GM18867 (cell line): ENCODE measurements around the gene FOXP1.
A peak's percentile ranks its signal among the peaks of the same experiment; 100 is the strongest.

ENCODE experiments used
- ATAC-seq: cut with Tn5 transposase; IDR thresholded peaks from one replicate; pipeline ENCODE4 v1.9.1; 2021; ENCODE audit warnings: mild to moderate bottlenecking, moderate library complexity; ENCODE audit not compliant: unreplicated experiment

Gene FOXP1

DNA sequence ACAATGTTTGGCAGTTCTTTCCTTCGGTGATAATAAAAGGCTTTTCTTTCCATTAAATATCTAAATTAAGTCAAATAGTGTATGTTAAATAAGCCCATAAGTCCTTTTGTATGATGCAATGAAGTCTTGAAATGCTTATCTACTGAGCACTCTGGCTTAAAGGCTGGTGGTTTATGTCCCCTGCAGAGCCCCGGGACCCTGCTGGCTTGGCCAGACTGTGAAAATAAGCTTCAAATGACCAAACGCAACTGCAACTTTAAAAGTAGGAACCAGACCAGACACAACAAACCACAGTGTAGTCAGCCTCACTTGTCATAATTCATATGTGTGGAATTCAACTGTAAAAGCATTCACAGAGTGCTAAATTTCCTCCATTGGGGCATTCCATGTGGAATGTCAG is 72.5 kb downstream of the FOXP1 start:
- ATAC-seq, result no peak

DNA sequence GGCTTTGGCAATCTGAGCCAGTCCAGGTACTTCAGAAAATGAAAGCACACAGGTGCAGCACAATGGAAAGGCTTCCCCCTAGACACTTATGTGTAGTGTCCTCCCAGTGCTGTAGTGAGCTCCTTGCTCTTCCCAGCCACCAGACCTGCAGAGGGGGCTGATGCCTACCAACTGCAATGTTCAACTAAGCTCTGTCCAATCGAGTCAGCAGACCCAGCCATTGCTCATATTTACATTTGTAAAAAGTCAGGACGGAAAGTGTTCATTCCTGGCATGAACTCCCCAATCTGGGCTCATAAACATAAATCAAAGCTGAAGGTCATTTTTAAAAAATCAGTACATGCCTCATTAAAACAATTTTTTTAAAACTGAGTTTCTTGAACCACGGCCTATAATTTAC is 73.0 kb downstream of the FOXP1 start:
- no peak for ATAC-seq

DNA sequence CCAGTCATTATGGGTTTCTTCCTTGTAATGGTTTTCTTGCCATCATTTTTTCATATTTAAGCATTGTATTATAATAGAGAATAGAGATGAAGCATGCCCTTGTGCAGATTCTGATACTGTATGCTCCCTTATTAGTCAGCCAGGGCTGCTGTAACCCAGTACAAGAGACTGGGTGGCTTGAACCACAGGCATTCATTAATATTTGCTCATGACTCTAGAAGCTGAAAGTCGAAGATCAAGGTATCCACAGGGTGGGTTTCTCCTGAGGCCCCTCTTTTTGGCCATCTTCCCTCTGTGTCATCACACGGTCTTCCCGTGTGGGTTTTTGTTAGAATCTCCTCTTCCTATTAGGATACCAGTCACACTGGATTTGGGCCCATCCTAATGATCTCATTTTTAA is 74.5 kb downstream of the FOXP1 start:
- no peak for ATAC-seq

DNA sequence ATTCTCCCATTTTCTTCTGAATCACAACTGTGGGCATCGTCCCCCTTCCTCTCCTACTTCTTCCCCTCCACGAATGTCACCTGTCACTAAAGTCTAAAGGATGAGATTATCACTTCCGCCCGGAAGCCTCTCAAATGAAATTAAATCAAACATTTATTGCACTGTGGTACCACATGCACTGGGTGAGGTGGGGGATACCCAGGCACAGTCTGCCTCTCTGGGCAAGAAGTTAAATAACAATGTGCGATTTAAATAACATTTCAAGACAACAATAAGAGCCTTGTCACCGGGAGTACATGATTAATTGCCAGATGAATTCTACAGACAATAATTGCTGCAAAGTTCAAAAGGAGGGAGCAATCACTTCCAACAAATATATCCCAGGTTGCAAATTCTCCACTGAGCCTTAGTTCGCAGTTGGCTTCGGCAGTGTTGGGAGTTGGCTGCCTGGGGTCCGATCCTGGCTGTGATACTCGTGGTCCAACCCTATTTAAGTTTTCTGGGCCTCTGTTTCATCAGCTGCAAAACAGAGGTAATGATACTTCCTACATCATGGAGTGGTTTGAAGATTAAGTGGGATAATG is 77.7 kb downstream of the FOXP1 start:
- ATAC-seq, result no peak

DNA sequence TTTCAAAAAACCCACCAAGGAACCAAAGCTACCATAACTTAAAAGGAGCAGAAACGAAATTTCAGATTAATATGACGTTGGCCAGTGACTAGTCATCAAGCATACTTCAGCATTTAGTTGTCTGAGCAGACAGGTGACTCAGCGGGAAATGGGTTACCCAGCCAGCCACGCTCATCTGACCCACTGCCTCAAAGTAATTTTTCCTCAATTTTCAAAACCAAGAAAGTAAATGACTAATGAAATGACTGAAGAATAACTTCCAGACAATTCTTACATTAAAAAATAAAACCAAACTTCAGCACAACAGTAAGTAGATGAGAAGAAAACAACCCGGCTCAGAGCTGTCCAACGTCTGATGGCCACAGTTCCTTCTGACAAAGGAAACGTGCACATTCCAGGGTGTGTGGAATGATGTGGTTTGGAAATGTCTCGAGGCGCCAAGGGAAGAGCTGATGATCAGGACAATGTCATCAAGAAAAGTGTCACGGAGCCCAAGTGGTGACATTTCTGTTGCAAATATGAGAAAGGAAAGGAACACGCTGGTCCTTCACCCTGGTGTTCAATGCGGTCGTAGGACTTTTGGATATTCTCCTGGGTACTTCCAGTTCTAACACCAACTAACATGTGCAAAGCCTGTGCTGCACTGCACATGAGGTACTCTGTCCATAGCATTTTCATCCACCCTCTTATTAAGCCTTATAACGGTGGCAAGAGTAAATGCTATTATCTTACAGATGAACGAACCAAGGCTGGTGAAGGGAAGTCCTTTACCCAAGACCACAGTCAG is 79.1 kb downstream of the FOXP1 start:
- no peak for ATAC-seq

DNA sequence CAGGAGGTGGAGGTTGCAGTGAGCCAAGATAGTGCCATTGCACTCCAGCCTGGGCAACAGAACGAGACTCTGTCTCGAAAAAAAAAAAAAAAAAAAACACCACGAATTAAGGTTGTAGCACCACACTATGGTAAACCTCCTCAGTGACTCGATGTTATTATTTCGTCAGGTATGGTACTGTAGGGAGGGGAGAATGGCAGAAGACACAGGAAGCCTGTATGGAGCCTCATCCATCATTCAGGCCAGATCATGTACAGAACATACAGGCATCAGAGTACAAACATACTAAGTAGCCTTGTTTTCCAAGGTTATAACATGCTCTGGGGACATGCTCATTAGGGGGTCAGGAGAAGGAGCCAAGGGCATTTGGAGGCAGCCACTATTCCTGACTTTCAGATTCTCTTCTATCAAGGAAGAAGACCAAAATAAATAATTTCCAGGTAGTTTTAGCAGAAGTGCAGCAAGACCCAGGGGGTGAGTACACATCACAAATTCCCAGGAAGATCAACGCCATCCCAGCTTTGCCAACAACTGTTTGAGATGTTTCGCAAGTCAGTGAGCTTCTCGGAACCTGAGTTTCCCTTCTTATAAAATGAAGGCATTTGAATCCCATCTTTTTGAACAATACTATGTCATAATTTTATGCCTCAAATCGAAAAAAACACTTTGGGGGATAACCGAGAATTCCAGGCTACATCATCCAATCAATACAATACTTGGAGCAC is 79.8 kb downstream of the FOXP1 start:
- no peak for ATAC-seq

DNA sequence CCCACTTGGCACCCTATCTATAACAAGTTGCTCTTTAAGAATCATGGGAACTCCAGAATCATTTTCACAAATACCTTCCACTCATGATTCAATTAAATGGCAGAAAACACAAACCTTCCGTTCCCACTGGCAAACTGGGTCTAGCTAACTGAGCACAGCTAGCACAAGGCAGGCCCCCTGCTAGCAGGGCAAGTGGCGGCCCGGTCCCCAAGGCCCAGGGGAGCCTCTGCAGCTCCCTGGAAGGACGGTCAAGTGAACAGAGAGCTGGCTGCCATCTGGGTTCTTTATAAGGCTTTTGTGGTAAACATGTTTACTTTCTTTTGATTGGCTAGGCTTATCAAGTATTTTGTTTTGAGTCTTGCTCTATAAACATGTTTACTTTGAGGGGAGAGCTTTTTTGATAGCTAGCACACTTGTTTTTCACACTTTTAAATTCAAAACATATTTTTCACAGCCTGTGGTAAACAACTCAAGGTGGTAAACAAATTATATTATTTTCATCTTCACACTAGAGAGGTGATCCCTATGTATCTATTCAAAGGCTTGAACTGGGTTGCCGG is 81.4 kb downstream of the FOXP1 start:
- ATAC-seq, result no peak

GRCh38 chr3:71500696-71501095 is 82.8 kb downstream of the FOXP1 start:
- ATAC-seq, result no peak

DNA sequence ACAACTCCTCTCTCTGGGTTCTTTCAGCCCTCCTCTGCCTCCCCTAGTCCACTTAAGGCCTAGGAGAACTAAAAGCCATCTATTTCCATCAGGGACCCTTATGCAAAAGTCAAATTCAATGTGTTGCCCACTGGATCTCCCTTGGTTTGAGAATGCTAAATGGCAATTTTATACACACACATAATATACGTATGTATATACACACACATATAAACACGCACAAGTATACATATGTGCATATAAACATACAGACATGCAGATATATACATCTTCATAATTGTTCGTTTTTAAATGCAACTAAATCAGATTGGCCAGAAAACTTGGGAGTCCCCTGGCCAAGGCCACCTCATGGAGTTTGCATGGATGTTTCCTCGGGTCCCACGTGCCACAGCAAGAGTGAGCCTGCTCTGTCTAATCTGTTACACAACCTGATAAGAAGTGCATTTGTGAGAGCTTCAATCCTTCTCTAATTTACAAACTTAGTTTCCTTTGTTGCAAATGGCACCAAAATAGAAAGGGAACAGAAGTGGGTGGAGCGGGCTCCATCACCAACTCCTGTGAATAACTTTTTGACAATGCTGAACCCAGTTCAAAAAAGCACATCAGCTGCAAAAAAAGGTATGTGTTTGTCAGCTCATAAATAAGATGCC is 84.2 kb downstream of the FOXP1 start:
- no peak for ATAC-seq

DNA sequence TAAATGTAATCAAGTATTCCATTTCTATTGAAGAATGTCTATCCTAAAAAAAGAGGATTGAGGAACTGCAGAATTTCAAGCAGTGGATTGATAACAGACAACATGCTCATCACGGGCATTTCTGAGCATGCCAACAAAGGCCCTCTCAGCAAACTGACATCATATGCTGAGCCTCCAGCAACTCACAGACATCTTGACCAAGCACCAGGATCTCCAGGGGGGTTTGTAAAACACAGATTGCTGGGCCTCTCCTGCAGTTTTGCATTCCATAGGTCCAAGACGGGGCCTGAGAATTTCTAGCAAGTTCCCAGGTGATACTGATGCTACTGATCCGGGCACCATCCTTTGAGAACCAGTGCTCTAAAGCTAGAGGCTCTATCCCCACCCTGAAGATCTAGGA is 85.0 kb downstream of the FOXP1 start:
- no peak for ATAC-seq

GRCh38 chr3:71497971-71498444 is 85.5 kb downstream of the FOXP1 start:
- no peak for ATAC-seq

DNA sequence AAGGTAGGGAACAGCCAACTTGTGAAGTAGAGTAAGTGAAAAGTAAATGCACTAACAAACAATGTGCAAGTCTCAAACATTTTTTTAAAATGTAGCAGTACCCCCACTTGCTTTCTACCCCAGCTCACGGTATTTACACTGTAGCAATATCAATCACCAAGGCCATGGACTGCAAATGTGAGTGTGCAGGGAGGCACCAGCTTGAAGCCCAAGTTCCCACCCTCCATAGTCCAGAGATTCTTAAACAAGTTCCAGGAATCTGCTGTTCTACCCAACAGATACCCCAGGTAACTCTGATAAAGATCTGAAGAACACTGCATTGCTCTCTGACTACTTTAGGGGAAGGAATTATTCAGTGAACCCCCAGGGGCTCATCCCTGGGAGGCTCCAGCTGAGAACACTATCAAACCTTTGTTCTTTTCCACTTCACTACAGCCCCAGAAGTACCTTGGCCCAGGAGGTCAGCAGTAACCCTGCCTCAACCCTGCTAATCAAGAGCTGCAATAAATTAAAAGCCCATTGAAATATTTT is 86.1 kb downstream of the FOXP1 start:
- no peak for ATAC-seq

DNA sequence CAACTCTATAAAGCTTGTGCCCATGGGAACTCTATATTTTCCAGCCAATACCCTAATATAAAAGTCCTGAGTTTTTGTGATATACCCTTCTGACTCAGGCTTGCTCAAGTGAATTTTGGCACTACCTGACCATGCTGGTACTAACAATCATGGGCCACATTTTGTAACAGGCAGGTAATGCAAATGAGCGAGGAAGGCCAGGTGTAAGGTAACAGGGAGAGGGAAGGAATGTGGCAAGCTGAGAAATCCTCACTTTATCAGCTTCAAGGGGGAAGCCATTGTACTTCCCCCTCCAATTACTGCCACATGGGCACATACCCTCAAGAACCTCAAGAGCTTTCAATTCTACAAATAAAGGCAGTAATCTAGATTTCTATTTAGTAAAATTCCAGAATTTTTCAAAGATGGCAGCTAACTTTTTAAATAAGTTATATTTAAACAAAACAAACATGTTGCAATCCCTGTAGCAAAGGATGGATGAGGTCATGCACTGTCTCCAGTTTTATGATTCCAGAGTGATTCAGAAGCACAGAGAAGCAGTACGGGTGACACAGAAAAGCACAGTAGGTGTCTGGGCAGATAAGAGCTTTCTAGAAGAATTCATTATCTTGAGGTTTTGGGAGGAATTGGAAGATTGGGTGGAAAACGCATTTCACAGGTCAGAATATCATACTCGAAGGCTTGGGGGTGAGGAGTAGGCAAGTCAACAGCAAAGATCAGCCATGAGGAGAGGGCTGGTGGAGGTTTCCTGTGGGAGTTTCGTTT is 87.6 kb downstream of the FOXP1 start:
- peak; percentile 65 for ATAC-seq

DNA sequence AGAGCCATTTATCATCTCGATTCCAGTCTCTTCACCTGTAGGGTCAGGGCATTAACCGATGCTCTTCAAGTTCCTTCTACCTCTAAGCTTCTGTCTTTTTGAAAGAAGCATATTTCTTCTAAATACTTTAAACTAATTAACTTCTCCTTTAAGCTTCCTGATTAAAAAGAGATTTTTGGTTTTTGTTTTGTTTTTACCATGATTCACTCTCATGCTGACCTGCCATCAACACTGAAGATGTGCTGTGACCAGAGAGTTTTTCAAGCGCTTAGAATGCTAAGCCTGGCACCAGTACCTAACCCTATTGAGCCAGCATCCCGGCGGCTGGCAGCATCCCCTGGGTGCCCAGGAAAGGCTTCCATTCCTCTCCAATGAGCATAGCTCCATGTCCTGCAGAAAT is 89.3 kb downstream of the FOXP1 start:
- ATAC-seq, result no peak

GRCh38 chr3:71492974-71493771 is 90.4 kb downstream of the FOXP1 start:
- ATAC-seq, result no peak

- ATAC-seq, result no peak
These were observed 91.0 kb downstream of the FOXP1 start for GRCh38 chr3:71492566-71492965.

GRCh38 chr3:71491154-71491752 is 92.3 kb downstream of the FOXP1 start:
- ATAC-seq, result no peak

- no peak for ATAC-seq
These were observed 92.8 kb downstream of the FOXP1 start for GRCh38 chr3:71490692-71491091.

DNA sequence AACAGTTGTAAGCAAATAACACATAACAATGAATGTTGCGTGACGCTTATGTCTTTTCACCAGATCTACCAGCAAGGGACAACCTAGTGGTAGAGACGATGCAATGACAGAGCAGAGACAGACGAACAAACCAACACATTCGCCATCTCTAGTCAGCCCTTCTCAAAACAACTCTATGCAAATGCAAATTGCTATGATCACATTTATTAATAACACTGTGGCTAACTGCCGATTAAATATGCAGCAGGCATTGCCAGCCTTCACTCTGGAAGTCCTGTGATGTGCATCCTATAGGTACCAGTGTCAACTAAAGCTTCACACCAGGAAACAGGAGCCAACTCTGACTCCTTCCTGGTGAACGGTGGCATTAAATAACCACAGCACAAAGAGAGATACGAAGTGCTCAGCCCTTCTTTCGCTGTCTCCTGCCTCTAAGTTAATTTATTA is 94.2 kb downstream of the FOXP1 start:
- ATAC-seq, result no peak
